ENCODE results near the gene EGFL6. TPM values are rescaled to one million over a fixed set of nuclear protein-coding genes. Genes with fewer than 3 reads are reported as not detected.
"Not testable (repeated sequence)": the region's sequence is repeated elsewhere in the genome, so short reads cannot be mapped to it uniquely, and the experiment has no call there.

The EGFL6 gene
- total RNA-seq, 2 experiments from 2014 or later, result 14.2 to 15.6 TPM

DNA sequence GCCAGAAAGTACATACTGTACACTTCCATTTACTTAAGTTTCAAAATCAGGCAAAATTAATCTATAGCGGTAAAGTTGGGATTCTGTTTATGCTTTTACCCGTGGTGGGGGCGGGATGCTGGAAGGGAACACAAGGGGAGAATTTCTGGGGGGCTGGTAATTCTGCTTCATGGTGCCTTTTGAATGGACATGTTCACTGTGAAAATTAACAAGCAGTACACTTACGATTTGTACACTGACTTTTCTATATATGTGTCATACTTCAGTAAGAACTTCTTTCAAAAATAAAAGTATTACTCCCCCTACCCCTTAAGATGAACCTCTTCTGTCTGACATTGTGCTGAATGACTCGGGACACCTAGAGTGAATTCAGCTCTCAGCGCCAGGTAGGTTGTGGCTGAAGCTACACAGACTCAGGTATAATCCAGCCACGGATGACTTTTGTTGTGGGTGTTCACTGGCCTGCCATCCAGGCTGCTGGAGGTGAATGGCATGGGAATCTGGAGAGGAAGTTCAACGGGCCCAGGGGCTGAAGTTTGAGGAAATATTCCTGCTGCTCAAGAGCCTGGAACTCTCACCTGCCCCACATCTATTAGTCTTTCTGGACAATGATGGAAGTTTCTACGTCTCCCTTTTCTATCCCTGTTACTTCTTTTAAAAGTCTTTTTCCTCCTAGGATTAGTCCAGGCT lies 76.2 kb downstream of the EGFL6 start:
- ChIA-PET CTCF (interaction anchor here (0.6 to 4.9 kb wide), 26 partner anchors 13 to 831 kb away, joined by 3 to 50 read pairs (median 4); no protein-coding TSS in a partner anchor), POLR2A (no interaction called here)
- H3K27me3 Mint-ChIP-seq (ENCODE audit: low read depth), result no peaks in the 10 kb centered on the region
- no peaks in the 10 kb centered on the region for H3K36me3 Mint-ChIP-seq (ENCODE audit: low read depth)
- no peak overlapping the region for H3K27ac Mint-ChIP-seq
- no peak overlapping the region for H3K4me3 Mint-ChIP-seq
- ATAC-seq, result no peak
- H3K9me3 Mint-ChIP-seq (ENCODE audit: insufficient read depth), result no peaks in the 10 kb centered on the region
- H3K4me1 Mint-ChIP-seq (ENCODE audit: low read depth), result peaks cover 8% of the 10 kb centered on the region
- no peak for DNase-seq

DNA sequence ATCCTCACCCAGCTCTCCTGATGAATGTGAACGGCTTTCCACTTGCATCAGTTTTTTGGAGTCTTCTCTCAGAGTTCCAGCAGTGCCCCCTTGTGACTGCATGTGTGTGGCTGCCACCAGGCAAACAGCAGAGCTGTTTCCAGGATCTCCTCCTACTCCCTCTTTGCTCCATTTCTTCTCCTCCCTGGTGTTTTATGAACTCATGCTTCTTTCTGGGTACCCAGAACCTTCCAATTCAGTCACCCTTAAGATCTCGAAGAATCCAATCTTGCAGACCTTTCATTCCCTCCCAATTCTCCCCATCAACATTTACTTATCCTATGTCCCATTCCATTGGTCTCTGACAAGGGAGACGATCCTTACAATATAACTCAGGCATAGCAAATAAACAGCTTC lies 76.8 kb downstream of the EGFL6 start:
- Mint-ChIP-seq H3K9me3 (ENCODE audit: insufficient read depth) (no peaks in the 10 kb centered on the region), H3K4me1 (ENCODE audit: low read depth) (peaks cover 8% of the 10 kb centered on the region), H3K27ac (no peak overlapping the region), H3K36me3 (ENCODE audit: low read depth) (no peaks in the 10 kb centered on the region), H3K27me3 (ENCODE audit: low read depth) (no peaks in the 10 kb centered on the region), H3K4me3 (no peak overlapping the region)
- DNase-seq (peak; percentile 55), ATAC-seq (no peak)
- ChIA-PET CTCF (interaction anchor here (0.6 to 4.9 kb wide), 28 partner anchors 13 to 832 kb away, joined by 3 to 50 read pairs (median 4); no protein-coding TSS in a partner anchor), POLR2A (no interaction called here)

DNA sequence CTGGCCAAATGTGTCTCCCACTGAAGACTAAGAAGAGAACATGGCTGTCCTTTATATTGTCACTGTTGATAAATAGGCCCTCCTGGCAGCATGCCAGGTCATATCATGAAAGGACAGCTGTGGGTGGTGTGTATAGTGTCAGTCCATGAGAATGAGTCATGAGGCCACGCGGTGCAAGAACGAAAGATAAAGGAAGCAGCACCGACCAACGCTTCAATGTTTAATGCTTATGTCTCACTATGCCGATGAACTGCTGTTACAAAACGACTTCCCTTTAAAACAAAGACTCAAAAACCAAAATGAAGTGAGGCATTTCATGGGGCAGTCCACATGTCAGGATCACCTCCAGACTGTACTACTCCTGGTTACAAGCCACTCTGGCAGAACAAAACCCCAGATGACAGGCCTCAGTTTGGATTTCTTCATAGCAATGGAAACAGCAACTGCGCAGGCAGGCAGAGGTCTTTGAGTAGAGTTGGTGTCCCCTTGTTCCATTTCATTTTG lies 78.4 kb downstream of the EGFL6 start:
- ChIA-PET CTCF (interaction anchor here (0.9 to 2.3 kb wide), 2 partner anchors 99 to 143 kb away, joined by 3 to 13 read pairs; no protein-coding TSS in a partner anchor), POLR2A (no interaction called here)
- Mint-ChIP-seq H3K4me1 (ENCODE audit: low read depth) (peaks cover 13% of the 10 kb centered on the region), H3K4me3 (no peak overlapping the region), H3K27me3 (ENCODE audit: low read depth) (no peaks in the 10 kb centered on the region), H3K9me3 (ENCODE audit: insufficient read depth) (no peaks in the 10 kb centered on the region), H3K27ac (peak overlapping the region; percentile 84), H3K36me3 (ENCODE audit: low read depth) (no peaks in the 10 kb centered on the region)
- DNase-seq, result peak; percentile 45
- peak; percentile 73 for ATAC-seq

DNA sequence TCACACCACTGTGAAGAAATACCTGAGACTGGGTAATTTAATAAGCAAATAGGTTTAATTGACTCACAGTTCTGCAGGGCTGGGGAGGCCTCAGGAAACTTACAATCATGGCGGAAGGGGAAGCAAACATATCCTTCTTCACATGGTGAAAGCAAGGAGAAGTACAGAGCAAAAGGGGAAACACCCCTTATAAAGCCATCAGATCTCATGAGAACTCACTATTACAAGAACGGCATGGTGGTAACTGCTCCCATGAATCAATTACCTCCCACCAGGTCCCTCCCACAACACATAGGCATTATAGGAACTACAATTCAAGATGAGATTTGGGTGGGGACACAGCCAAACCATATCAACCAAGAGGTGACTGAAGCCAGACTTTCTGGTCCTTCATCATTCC lies 78.9 kb downstream of the EGFL6 start:
- H3K27me3 Mint-ChIP-seq (ENCODE audit: low read depth); DNase-seq; CTCF ChIA-PET; ATAC-seq; POLR2A ChIA-PET; H3K4me3 Mint-ChIP-seq; H3K36me3 Mint-ChIP-seq (ENCODE audit: low read depth); H3K9me3 Mint-ChIP-seq (ENCODE audit: insufficient read depth); H3K27ac Mint-ChIP-seq: not testable (repeated sequence)
- peaks cover 13% of the 10 kb centered on the region for H3K4me1 Mint-ChIP-seq (ENCODE audit: low read depth)

DNA sequence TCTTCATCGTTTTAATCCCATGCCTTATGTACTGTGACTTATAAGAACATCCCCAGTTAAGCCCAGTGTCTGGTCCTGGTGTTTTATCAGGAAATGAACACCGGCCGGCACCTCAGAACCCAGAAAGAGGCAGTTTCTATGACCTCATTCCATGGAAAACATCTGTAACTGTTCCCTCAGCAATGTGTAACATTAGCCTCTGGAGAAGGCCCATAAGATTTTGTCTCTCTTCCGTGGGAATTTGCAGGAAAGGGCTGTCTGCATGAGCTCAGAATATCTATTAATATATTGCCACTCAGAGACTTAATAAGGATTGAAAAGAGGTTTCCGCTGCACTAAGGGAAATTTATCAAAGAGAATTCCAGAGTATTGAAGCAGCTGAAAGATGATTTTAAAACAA lies 80.4 kb downstream of the EGFL6 start:
- Mint-ChIP-seq H3K27ac (no peak overlapping the region), H3K4me1 (ENCODE audit: low read depth) (peaks cover 19% of the 10 kb centered on the region), H3K4me3 (no peak overlapping the region), H3K27me3 (ENCODE audit: low read depth) (no peaks in the 10 kb centered on the region), H3K36me3 (ENCODE audit: low read depth) (no peaks in the 10 kb centered on the region), H3K9me3 (ENCODE audit: insufficient read depth) (no peaks in the 10 kb centered on the region)
- POLR2A ChIA-PET, result no interaction called here
- CTCF ChIA-PET, result no interaction called here
- ATAC-seq, result no peak
- DNase-seq, result no peak

DNA sequence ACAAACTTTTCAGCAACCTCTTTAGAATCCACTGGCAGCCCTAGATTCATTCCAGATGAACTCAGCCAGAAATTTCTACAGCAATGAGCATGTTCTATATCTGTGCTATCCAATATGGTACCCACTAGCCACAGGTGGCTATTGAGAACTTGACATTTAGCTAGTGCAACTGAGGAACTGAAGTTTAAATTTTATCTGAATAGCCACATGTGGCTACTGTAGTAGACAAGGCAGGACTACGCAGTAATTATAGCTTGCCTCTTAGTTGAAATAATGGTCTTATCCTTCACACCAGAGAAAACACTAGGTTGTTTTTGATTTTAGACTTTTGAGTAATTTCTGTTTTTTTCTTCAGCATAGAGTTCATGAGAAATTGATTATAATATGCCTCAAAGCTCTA lies 80.9 kb downstream of the EGFL6 start:
- Mint-ChIP-seq H3K4me3 (no peak overlapping the region), H3K9me3 (ENCODE audit: insufficient read depth) (no peaks in the 10 kb centered on the region), H3K4me1 (ENCODE audit: low read depth) (peaks cover 23% of the 10 kb centered on the region), H3K36me3 (ENCODE audit: low read depth) (no peaks in the 10 kb centered on the region), H3K27me3 (ENCODE audit: low read depth) (no peaks in the 10 kb centered on the region), H3K27ac (no peak overlapping the region)
- ATAC-seq, result no peak
- ChIA-PET CTCF (interaction anchor here (1.0 to 1.2 kb wide), 3 partner anchors 142 to 704 kb away, joined by 3 to 6 read pairs (median 3); no protein-coding TSS in a partner anchor), POLR2A (no interaction called here)
- no peak for DNase-seq

DNA sequence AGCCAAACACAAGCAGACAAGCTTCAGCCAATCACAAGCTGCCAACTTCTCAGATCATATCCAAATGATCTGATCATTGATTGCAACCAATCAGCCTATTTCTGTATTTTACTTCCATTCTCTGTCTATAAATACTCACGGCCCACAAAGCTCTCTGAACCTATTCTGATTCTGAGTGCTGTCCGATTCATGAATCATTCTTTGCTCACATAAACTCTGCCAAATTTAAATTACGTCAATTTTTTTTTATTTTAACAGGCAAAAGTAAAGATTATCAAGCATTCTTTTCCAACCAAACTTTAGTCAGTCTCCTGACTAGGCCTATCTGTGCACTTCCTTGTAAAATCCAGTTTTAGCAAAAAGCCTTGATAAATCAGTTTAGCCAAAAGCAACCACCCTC lies 81.7 kb downstream of the EGFL6 start:
- H3K36me3 Mint-ChIP-seq (ENCODE audit: low read depth), result no peaks in the 10 kb centered on the region
- ChIA-PET POLR2A (interaction anchor here (0.7 kb wide), 1 partner anchor 83 kb away, joined by 3 read pairs; the partner anchor contains the start of genes OFD1 and TRAPPC2), CTCF (interaction anchor here (1.0 to 1.2 kb wide), 3 partner anchors 143 to 704 kb away, joined by 3 to 6 read pairs (median 3); no protein-coding TSS in a partner anchor)
- DNase-seq (no peak), ATAC-seq (no peak)
- H3K27ac Mint-ChIP-seq, result no peak overlapping the region
- peaks cover 26% of the 10 kb centered on the region for H3K4me1 Mint-ChIP-seq (ENCODE audit: low read depth)
- no peak overlapping the region for H3K4me3 Mint-ChIP-seq
- H3K9me3 Mint-ChIP-seq (ENCODE audit: insufficient read depth), result no peaks in the 10 kb centered on the region
- no peaks in the 10 kb centered on the region for H3K27me3 Mint-ChIP-seq (ENCODE audit: low read depth)

DNA sequence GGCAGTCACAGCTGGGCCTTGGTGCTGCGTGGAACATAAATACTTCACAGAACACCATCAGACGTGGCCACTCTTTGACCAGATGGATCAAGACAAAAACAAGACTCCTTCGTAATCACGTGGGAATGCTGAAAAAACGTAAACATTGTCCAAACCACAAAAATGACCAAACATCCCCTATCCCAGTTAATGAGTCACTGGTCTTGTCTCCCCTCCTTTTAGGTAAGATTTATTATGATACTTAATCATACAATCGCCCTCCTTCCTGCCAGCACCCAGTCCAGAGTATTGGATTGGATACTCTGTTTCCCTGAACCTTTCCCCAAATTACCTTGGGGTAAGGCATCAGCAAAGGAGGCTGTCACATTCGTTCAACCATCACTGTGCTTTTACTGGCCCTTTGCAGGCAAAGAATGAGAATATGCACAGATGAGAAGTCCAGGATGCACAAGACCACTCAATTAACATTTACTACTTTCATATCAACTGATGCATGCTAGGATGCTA lies 82.9 kb downstream of the EGFL6 start:
- H3K4me3 Mint-ChIP-seq, result peak overlapping the region; percentile 83
- ATAC-seq, result no peak
- POLR2A ChIA-PET, result interaction anchor here (0.6 to 1.4 kb wide), 5 partner anchors 36 to 372 kb away, joined by 3 to 9 read pairs (median 3); partner anchors contain the start of genes OFD1, RAB9A and TRAPPC2

DNA sequence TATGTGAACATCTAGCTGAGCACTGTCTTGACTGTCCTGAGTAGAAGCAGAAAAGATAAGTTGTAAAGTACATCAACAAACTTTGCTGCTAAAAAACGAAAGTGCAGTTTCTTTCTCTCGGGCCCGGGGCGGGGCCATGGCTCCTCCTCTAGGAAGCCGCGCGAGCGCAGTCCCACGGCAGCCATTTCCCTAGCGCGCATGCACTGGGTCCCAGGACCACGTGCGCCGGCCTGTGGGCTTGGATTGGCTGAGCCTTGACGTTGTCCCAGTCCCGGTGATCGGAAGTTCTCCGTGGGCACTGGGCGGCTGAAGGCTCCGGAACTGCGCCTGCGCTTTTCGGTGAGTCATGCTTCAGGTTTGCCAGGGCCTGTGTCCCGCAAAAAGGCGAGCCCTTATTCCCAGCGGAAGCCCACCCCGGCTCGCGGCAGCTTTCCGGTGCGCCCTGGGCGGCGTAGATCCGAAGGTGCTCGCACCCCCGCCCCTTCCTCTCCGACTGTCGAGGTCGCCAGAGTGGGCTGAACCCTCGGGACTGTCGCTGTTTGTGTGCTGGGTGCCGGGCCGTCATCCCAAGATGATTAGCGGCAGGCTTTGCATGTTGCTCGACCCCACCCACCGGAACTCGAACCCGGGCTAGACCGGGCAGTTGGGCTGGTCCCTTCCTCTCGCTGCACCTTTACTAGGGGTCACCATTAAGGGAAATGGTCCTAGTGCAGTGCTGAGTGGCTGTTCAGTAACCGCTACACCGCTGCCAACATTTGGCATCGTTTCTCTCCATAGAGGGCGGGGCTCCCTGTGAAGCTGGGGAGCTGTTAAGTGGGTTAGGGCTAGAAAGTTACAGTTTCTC lies 83.7 kb downstream of the EGFL6 start, which contains the start of gene TCEANC:
Gene TCEANC (plus strand): TSS at position 292 of the 844 bp plus-strand sequence. CDS start 9,368 bp downstream, outside the sequence.
- Mint-ChIP-seq H3K36me3 (ENCODE audit: low read depth) (peaks cover 3% of the 10 kb centered on the region), H3K27ac (peak within 1 kb of the TSS; percentile 94), H3K4me3 (peak within 1 kb of the TSS; percentile 83), H3K27me3 (ENCODE audit: low read depth) (no peaks in the 10 kb centered on the region), H3K4me1 (ENCODE audit: low read depth) (peaks cover 22% of the 10 kb centered on the region), H3K9me3 (ENCODE audit: insufficient read depth) (no peaks in the 10 kb centered on the region)
- ChIA-PET POLR2A (interaction anchor here (0.6 to 1.4 kb wide), 6 partner anchors 34 to 371 kb away, joined by 3 to 9 read pairs (median 3); partner anchors contain the start of genes OFD1, RAB9A and TRAPPC2), CTCF (interaction anchor here (1.0 kb wide), 2 partner anchors 96 to 376 kb away, joined by 3 to 4 read pairs; no protein-coding TSS in a partner anchor)
- DNase-seq, result peak; percentile 95
- peak; percentile 99 for ATAC-seq

More for the DNA sequence above, 82.9 kb downstream of the EGFL6 start:
- peaks cover 26% of the 10 kb centered on the region for H3K4me1 Mint-ChIP-seq (ENCODE audit: low read depth)
- H3K9me3 Mint-ChIP-seq (ENCODE audit: insufficient read depth), result no peaks in the 10 kb centered on the region
- H3K36me3 Mint-ChIP-seq (ENCODE audit: low read depth), result peaks cover 3% of the 10 kb centered on the region
- CTCF ChIA-PET, result no interaction called here
- peak overlapping the region; percentile 94 for H3K27ac Mint-ChIP-seq
- no peaks in the 10 kb centered on the region for H3K27me3 Mint-ChIP-seq (ENCODE audit: low read depth)
- DNase-seq, result no peak

DNA sequence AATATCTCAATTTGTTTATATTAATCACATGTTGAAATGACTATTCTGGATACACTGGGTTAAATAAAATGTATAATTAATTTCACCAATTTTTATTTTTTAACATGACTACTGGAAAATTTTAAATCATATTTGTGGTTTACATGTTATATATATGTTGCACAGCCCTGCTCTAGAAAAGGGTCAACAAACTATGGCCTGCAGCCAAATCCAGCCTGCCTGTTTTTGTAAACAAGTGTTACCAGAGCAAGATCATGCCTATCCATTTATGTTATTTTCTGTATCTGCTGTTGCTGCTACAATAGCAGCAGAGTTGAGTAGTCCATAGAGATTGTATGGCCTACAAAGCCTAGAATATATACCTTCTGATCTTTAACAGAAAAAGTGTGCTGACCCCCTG lies 84.7 kb downstream of the EGFL6 start:
- POLR2A ChIA-PET, result interaction anchor here (0.7 to 1.4 kb wide), 2 partner anchors 33 to 81 kb away, joined by 3 to 9 read pairs; partner anchors contain the start of genes OFD1 and TRAPPC2

DNA sequence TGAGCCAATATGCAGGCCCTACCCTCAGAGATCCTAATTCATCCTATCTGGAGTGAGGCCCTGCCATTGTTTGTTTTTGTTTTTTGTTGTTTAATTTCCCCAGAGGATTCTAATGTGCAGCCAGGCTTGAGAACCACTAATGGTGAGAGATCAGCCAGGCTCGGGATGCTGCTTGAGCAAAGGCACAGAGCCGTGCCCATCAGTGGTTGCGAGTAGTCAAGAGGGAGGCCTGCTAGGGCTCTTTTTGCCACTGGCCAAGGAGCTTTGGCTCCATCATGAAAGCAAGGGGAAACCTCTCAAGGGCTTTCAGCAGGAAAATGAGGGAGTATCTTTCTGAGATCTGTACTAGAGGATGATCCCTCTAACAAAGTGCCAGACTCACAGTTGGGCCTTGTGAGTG lies 86.3 kb downstream of the EGFL6 start:
- H3K4me1 Mint-ChIP-seq (ENCODE audit: low read depth), result peaks cover 30% of the 10 kb centered on the region
- CTCF ChIA-PET, result interaction anchor here (1.3 kb wide), 1 partner anchor 33 kb away, joined by 3 read pairs; no protein-coding TSS in a partner anchor
- POLR2A ChIA-PET, result interaction anchor here (0.9 kb wide), 1 partner anchor 374 kb away, joined by 3 read pairs; the partner anchor contains the start of gene GEMIN8
- DNase-seq (no peak), ATAC-seq (no peak)
- no peaks in the 10 kb centered on the region for H3K27me3 Mint-ChIP-seq (ENCODE audit: low read depth)
- no peak overlapping the region for H3K27ac Mint-ChIP-seq
- no peaks in the 10 kb centered on the region for H3K9me3 Mint-ChIP-seq (ENCODE audit: insufficient read depth)
- H3K36me3 Mint-ChIP-seq (ENCODE audit: low read depth), result peaks cover 8% of the 10 kb centered on the region
- no peak overlapping the region for H3K4me3 Mint-ChIP-seq

More for the DNA sequence above, 84.7 kb downstream of the EGFL6 start:
- DNase-seq, result no peak
- Mint-ChIP-seq H3K4me1 (ENCODE audit: low read depth) (peaks cover 29% of the 10 kb centered on the region), H3K36me3 (ENCODE audit: low read depth) (peaks cover 3% of the 10 kb centered on the region), H3K9me3 (ENCODE audit: insufficient read depth) (no peaks in the 10 kb centered on the region), H3K27me3 (ENCODE audit: low read depth) (no peaks in the 10 kb centered on the region), H3K4me3 (peak overlapping the region; percentile 83), H3K27ac (peak overlapping the region; percentile 63)
- ATAC-seq, result no peak
- CTCF ChIA-PET, result interaction anchor here (1.0 kb wide), 1 partner anchor 95 kb away, joined by 4 read pairs; no protein-coding TSS in a partner anchor

Data from activated CD8-positive, alpha-beta T cell treated with anti-CD3 and anti-CD28 coated beads, Interleukin-2, amount 10 ng/mL, durations not matched to agents 7 days and 5 days (primary cell).